ENCODE measurements around the gene ATF6. TPM values are rescaled to one million over a fixed set of nuclear protein-coding genes. Genes with fewer than 3 reads are reported as not detected.

The ATF6 gene
- total and polyA plus RNA-seq, 9 of the 15 experiments (the other 6 are each of a cell fraction or from before 2014, with no cell fraction given) = 11.7 to 32.4 (median 20.4) TPM

GRCh38 chr1:161864577-161864976 is 98.5 kb downstream of the ATF6 start:
- no TSS peak for BruUV-seq (replicated peaks)
- Histone ChIP-seq H2AFZ (ENCODE audit: low read depth, low read length) (no peak overlapping the region), H3K4me1 (replicated peaks in 1 of 2; ENCODE audit: control insufficient read depth in 2 of 2, insufficient read depth in 2 of 2, low read length in 2 of 2) (no peaks in the 10 kb centered on the region)
- TF ChIP-seq ZNF561 (CRISPR knock-in tag; conservative IDR thresholded peaks at IDR 0.05) = no peak
- TF ChIP-seq KLF13 (tag; IDR thresholded peaks at IDR 0.05; ENCODE audit: borderline replicate concordance, low read depth) = no peak
- no peak for TF ChIP-seq ZNF639 (CRISPR knock-in tag; conservative IDR thresholded peaks at IDR 0.05 in 1 of 2, IDR thresholded peaks at IDR 0.05 in 1 of 2)
- peak in 1 of 3 experiments; percentile 46; a peak in 2 of 6 replicates for TF ChIP-seq CTCF (IDR thresholded peaks at IDR 0.05 in 2 of 3, conservative IDR thresholded peaks at IDR 0.05 in 1 of 3; ENCODE audit: insufficient read depth in 2 of 3, low read depth in 1 of 3, low read length in 3 of 3)
- TF ChIP-seq ADNP (tag; IDR thresholded peaks at IDR 0.05) = no peak
- TF ChIP-seq RAD21 (CRISPR knock-in tag; conservative IDR thresholded peaks at IDR 0.05 in 1 of 2, IDR thresholded peaks at IDR 0.05 in 1 of 2) = peak; percentile 31 to 34; a peak in 3 of 4 replicates
- TF ChIP-seq REST (IDR thresholded peaks at IDR 0.05; ENCODE audit: borderline replicate concordance) = peak; percentile 27; the same call in 1 of the 2 replicates
- TF ChIP-seq REST (CRISPR knock-in tag; IDR thresholded peaks at IDR 0.05; ENCODE audit: low read depth) = no peak

More at GRCh38 chr1:161864577-161864976, 98.5 kb downstream of the ATF6 start:
- Histone ChIP-seq H3K27ac (ENCODE audit: extremely low read depth, low read depth, low read length) (no peak overlapping the region), H3K9me3 (replicated peaks; ENCODE audit: control insufficient read depth, insufficient read depth, low read depth, low read length) (no peaks in the 10 kb centered on the region), H4K20me1 (replicated peaks; ENCODE audit: control insufficient read depth, insufficient read depth, low read length) (no peaks in the 10 kb centered on the region), H3K9ac (ENCODE audit: insufficient read depth in 1 of 2, low read depth in 2 of 2, low read length in 2 of 2) (no peak overlapping the region), H3K27me3 (ENCODE audit: control insufficient read depth in 2 of 2, insufficient read depth in 2 of 2, low read length in 2 of 2) (no peaks in the 10 kb centered on the region), H3K79me2 (ENCODE audit: control insufficient read depth, insufficient read depth, low read length) (no peaks in the 10 kb centered on the region), H3K4me3 (no peak overlapping the region), H3K4me2 (ENCODE audit: insufficient read depth, low read length) (no peak overlapping the region), H3K36me3 (ENCODE audit: control insufficient read depth, insufficient read depth, low read length) (peaks cover 34% of the 10 kb centered on the region; the same call in 2 of the 3 replicates), H3K9me1 (ENCODE audit: control insufficient read depth, insufficient read depth, low read length) (no peaks in the 10 kb centered on the region)
- FAIRE-seq = no peak
- ChIA-PET POLR2A (interaction anchor here (0.9 kb wide), 1 partner anchor 11 kb away, joined by 4 read pairs; no protein-coding TSS in a partner anchor), CTCF (ENCODE audit: low intra/inter-chr PET ratio) (interaction anchor here (0.6 to 1.6 kb wide), 3 partner anchors 19 to 172 kb away, joined by 3 to 20 read pairs (median 4); no protein-coding TSS in a partner anchor)
- peak; percentile 66; the same call in 2 of the 3 replicates for ATAC-seq
- in situ Hi-C loops (cut with MboI) = no loop called here
- WGBS (ENCODE audit: insufficient coverage, low coverage, missing lambda C conversion rate) = 100% methylated on average over 1 of the region's 1 CpG
- intact Hi-C loops (cut with micrococcal nuclease) = no loop called here
- DNase-seq (ENCODE audit: extremely low read depth in 1 of 4, low spot score in 3 of 4) = no peak
